Amniotic epithelial cell (primary cell): ENCODE data around the gene PKP1.

Experiments used
- DNase-seq: peaks from one replicate; pipeline ENCODE4 v3.0.0-alpha.2; 2010; ENCODE audit warnings: low read depth

The PKP1 gene

GRCh38 chr1:201370500-201370899, 87.2 kb downstream of the PKP1 start:
- no peak for DNase-seq

- peak; percentile 39 for DNase-seq
Measured at GRCh38 chr1:201371276-201371675, 88.0 kb downstream of the PKP1 start.

DNA sequence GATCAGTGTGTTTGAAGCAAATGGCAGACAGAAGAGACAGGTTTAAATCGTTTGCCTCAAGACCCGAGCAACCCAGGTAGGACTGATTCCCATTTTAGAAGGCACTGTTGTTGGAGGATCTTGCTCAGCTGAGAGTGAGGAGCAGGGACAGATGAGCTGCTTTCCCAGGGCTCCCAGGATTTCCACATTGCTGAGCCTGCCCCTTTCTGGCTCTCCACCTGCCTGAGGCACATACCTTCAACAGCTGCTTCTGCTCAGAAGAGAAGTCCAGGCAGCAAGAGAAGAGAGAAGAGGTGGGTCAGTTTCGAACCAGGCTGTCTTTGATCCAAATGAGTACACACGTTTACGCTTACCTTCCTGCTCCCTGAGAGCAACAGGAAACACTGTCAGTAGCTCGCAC, 88.5 kb downstream of the PKP1 start:
- no peak for DNase-seq

GRCh38 chr1:201374364-201374763, 91.1 kb downstream of the PKP1 start:
- no peak for DNase-seq

- no peak for DNase-seq
Measured at GRCh38 chr1:201375169-201375568, 91.9 kb downstream of the PKP1 start.

DNA sequence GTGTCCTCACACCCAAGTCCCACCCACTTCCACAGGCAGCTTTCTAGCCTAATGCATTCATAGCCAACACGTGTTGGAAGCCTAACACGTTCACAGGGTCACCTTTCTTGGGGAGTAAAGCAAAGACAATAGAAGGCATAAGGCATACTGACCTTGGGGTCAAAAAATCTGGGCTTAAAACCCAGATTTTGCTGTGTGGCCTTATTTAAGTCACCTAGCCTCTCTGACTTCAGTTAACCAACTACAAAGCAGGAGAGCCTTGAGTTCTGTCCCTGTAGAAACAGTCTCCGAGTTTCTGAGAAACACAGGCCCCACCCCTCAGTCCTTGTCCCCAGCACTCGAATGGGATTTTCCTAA, 92.8 kb downstream of the PKP1 start:
- DNase-seq: no peak

DNA sequence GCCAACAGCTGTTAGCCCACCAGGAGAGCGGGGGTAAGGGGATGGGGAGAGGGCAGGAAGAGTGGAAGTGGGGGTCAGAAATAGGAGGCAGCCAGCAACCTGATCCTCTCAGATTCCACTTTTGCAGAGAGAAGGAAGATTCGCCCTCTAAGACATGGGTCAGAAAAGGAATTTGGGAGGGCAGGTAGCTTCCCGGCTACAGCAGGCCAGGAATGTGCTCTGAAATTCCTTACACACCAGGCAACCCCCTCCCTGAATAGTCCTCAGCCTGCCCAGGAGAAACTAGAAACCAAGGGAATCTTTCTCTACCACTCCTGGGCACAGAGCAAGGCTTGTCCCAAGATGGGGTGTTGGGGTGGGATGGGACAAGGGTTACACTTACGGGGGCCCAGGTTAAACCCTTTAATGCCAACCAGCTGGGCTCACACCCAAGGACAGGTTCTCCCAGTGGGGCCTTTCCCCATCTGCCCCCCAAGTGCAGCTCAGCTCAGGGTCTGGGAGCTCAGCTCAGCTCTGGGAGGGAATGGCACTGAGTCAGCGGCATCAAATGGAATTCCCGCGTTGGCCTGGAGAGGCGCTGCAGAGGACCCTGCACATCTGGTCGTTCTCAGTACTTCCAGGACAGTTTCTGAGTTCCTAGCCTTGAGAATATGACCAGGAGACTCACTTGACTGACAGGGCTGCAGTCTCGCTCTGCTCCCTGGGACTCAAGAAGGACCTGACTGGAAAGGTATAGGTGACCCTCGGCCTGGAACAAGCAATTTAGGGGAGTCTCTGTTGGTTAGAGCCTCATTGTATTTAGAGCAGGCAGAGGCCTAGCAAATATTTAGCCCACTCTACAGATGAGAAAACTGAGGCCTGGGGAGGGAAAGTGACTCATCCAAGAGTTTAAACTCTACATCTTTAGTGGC, 93.4 kb downstream of the PKP1 start:
- peak; percentile 54 for DNase-seq

- DNase-seq: peak; percentile 20
Measured at GRCh38 chr1:201377611-201378092, 94.3 kb downstream of the PKP1 start, which contains the start of gene TNNT2. TSS of gene TNNT2 (minus strand) at chr1:201377680. CDS start at chr1:201373254, 4,426 bp downstream.

GRCh38 chr1:201378804-201379203, 95.5 kb downstream of the PKP1 start:
- DNase-seq: no peak

DNA sequence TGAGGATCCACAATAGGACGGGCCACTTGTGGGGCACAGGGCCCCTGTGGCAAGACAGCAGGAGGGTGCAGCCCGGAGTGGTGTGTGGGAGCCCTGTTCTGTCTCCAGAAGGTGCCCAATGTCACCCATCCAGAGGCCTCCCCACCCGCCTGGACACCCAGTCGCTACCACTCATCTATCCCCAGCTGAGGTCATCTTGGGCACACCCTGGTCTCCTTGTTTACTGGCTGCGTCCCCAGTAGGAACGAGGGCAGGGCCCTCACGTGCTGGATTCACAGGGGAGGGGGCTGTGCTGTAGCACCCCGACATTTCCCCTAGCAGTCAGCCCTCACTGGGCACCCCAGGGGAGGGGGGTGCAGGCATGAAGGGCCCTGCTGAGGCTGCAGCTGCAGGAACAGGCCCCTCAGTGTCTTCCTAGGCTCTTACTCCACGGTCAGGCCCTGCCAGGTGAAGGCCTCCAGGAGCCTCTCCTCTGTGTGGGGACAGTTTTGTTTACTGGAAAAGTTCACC, 96.5 kb downstream of the PKP1 start:
- DNase-seq: no peak

- DNase-seq: no peak
Measured at GRCh38 chr1:201381130-201381529, 97.8 kb downstream of the PKP1 start.
